Esophagus muscularis mucosa (tissue), 4 donors: Measurements from ENCODE around the gene CEBPE. TPM values are rescaled to one million over a fixed set of nuclear protein-coding genes. Genes with fewer than 3 reads are reported as not detected.

Source experiments
- DNase-seq: peaks from one replicate; pipeline ENCODE4 v3.0.0-alpha.2; 2017; ENCODE audit errors: extremely low spot score
- H3K27ac ChIP-seq, 4 donors: fragments of 200-600 bp; sonication (generic); replicated peaks in 1 of 4; 1 replicate in 3 of 4; 2 replicates in 1 of 4; pipeline ENCODE4 v1.5.1; 2016 to 2019; ENCODE audit warnings: mild to moderate bottlenecking in 1 of 4
- H3K27me3 ChIP-seq, 4 donors: fragments of 200-600 bp; sonication (generic); one replicate each; pipeline versions ENCODE4 v1.5.1 to v1.6.0; 2016 to 2019
- H3K36me3 ChIP-seq, 4 donors: fragments of 200-600 bp; sonication (generic); one replicate each; pipeline ENCODE4 v1.5.1; 2016 to 2019
- H3K4me1 ChIP-seq, 4 donors: fragments of 200-600 bp; sonication (generic); one replicate each; pipeline ENCODE4 v1.5.1; 2016 to 2019
- H3K4me3 ChIP-seq, 4 donors: fragments of 200-600 bp; sonication (generic); 1 replicate in 2 of 4; 2 replicates in 2 of 4; pipeline ENCODE4 v1.5.1; 2016 to 2019; ENCODE audit warnings: mild to moderate bottlenecking in 4 of 4, moderate library complexity in 1 of 4
- H3K9me3 ChIP-seq, 4 donors: fragments of 200-600 bp; sonication (generic); 1 replicate in 3 of 4; 2 replicates in 1 of 4; pipeline ENCODE4 v1.5.1; 2016 to 2019
- EP300 ChIP-seq: sonication (generic); formaldehyde crosslinking; IDR thresholded peaks from one replicate; pipeline ENCODE4 v1.6.1; 2017; ENCODE audit warnings: antibody characterized with exemption
- POLR2A ChIP-seq: fragments of 450-650 bp; IDR thresholded peaks from one replicate; pipeline ENCODE4 v1.6.1; 2017; ENCODE audit warnings: antibody characterized with exemption, moderate library complexity, mild to moderate bottlenecking, low read depth
- POLR2AphosphoS5 ChIP-seq, 2 donors: sonication (generic); formaldehyde crosslinking; IDR thresholded peaks; one replicate each; pipeline ENCODE4 v1.6.1; 2017; ENCODE audit warnings: antibody characterized with exemption in 2 of 2
- WGBS: methylation state at CpG from one replicate; pipeline ENCODE4 v1.1.5; 2018; 5-methylcytosine and 5-hydroxymethylcytosine counted together
- intact Hi-C: fragments of 100-400 bp; cut with DNase I; formaldehyde crosslinking; loops from one replicate; pipeline ENCODE4 v1.15.1; 2023
- total RNA-seq, 4 donors: library from RNA; depleted of rRNA; stranded (reverse); fragments of >200 nt; gene quantifications; one replicate each; pipeline versions ENCODE4 v1.1.0 to v1.2.1, GENCODE V29; 2016
- TF ChIP-seq, protein P1 (sequence below), 3 experiments: fragments of 200-600 bp in 2 of 3; fragments of 450-650 bp in 1 of 3; sonication (generic) in 2 of 3; IDR thresholded peaks; one replicate each; pipeline ENCODE4 v1.5.1; 2017 to 2019; ENCODE audit warnings: antibody characterized with exemption in 3 of 3, mild to moderate bottlenecking in 2 of 3, moderate library complexity in 1 of 3

CEBPE gene
- total RNA-seq, 4 donors from 2014 or later = 0.57 TPM; not detected in 3

DNA sequence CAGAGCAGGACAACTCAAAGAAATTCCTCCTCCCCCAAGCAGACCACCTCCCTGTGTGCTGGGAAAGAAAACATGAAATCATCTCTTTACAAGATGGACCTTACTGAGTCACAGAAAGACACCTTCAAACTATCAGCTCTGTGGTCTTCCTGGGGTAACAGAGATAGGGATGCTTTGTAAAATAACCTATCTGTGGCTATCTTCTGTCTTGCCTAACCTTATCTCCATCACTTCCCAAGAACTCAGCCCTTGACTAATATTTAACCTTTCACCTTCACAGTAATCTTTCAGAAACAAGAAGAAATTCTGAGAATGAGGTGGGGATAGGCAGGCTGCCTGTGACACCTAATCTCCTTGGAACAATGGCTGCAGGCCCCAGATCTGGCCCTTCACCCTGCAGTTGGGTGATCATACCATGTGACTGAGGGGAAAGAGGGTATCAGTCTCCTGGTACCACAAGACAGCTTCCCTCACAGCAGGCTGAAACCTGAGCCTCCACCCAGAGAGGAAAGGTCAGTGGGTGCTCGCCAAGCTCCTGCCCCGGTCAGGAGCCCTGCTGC lies 27.4 kb upstream of the CEBPE start:
- no peak for DNase-seq
- peak overlapping the region; percentile 77 to 94 (median 91) for H3K27ac ChIP-seq
- peaks cover 0 to 14% (median 0%) of the 10 kb centered on the region in 4 donors for H3K36me3 ChIP-seq
- no peak overlapping the region for H3K4me3 ChIP-seq
- intact Hi-C loops = no loop called here
- no peaks in the 10 kb centered on the region for H3K27me3 ChIP-seq
- 100% methylated on average over 1 of the region's 2 CpGs for WGBS
- no peak for TF ChIP-seq POLR2AphosphoS5 (IDR thresholded peaks at IDR 0.05)
- TF ChIP-seq, protein P1, sequence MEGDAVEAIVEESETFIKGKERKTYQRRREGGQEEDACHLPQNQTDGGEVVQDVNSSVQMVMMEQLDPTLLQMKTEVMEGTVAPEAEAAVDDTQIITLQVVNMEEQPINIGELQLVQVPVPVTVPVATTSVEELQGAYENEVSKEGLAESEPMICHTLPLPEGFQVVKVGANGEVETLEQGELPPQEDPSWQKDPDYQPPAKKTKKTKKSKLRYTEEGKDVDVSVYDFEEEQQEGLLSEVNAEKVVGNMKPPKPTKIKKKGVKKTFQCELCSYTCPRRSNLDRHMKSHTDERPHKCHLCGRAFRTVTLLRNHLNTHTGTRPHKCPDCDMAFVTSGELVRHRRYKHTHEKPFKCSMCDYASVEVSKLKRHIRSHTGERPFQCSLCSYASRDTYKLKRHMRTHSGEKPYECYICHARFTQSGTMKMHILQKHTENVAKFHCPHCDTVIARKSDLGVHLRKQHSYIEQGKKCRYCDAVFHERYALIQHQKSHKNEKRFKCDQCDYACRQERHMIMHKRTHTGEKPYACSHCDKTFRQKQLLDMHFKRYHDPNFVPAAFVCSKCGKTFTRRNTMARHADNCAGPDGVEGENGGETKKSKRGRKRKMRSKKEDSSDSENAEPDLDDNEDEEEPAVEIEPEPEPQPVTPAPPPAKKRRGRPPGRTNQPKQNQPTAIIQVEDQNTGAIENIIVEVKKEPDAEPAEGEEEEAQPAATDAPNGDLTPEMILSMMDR (IDR thresholded peaks at IDR 0.05) = no peak
- TF ChIP-seq POLR2A = no peak
- no peak for TF ChIP-seq EP300
- peaks cover 57 to 99% (median 91%) of the 10 kb centered on the region in 4 donors for H3K4me1 ChIP-seq
- H3K9me3 ChIP-seq = no peaks in the 10 kb centered on the region

DNA sequence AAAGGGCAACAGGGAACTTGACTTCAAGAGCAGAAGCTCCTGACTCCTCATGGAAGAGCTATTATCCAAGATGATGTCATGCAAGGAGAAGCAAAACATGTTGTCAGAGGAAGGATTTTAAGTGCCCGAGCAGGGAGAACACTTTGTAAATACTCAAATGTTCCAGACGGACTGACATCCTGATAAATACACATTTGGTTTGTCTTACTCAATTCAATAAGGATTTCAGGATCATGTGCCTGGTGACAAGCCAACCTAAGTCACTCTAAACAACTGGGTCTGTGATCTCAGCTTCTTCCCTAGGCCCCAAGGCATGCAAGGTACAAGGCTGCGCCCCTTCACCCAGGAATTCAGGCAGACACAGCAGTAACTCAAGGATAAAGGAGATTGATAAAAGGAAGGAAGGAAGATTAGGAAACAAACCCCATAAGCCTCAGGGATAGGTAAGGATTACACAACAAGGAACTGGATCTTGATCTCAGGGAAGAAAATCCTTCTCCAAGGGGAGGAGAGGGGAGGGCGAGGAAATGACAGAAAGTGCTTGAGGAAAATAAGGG lies 26.8 kb upstream of the CEBPE start:
- peaks cover 53 to 96% (median 92%) of the 10 kb centered on the region in 4 donors for H3K4me1 ChIP-seq
- H3K27me3 ChIP-seq = no peaks in the 10 kb centered on the region
- no peak for DNase-seq
- H3K27ac ChIP-seq = peak overlapping the region; percentile 77 to 94 (median 91)
- TF ChIP-seq EP300 (peak; percentile 84), POLR2A (no peak), POLR2AphosphoS5 (IDR thresholded peaks at IDR 0.05) (peak; percentile 77 to 83)
- TF ChIP-seq, protein P1 (IDR thresholded peaks at IDR 0.05) = no peak
- no peak overlapping the region for H3K4me3 ChIP-seq
- H3K9me3 ChIP-seq = no peaks in the 10 kb centered on the region
- intact Hi-C loops = no loop called here
- 48% methylated on average over 4 of the region's 4 CpGs for WGBS
- H3K36me3 ChIP-seq = peaks cover 0 to 13% (median 2%) of the 10 kb centered on the region in 4 donors

DNA sequence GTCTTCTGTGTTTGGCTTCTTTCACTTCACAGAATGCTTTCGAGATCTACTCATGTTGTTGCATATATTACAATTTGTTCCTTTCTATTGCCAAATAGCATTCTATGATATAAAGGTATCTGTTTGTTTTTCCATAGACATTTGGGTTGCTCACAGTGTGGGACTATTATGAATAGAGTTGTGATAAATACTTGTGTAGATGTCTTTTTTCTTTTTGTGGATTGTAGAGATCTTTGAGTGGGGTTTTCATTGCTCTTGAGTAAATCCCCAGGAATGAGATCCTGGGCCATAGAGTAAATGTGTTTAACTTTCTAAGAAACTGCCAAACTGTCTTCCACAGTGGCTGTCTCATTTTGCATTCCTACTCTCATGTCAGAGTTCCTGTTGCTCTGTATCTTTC lies 24.9 kb upstream of the CEBPE start:
- TF ChIP-seq, protein P1 (IDR thresholded peaks at IDR 0.05) = no peak
- TF ChIP-seq POLR2AphosphoS5 (IDR thresholded peaks at IDR 0.05) (no peak), POLR2A (no peak), EP300 (no peak)
- Histone ChIP-seq H3K27me3 (no peaks in the 10 kb centered on the region), H3K4me1 (peaks cover 53 to 82% (median 77%) of the 10 kb centered on the region in 4 donors), H3K36me3 (peaks cover 19 to 29% (median 22%) of the 10 kb centered on the region in 4 donors), H3K27ac (peak overlapping the region; percentile 77 to 94 (median 91)), H3K9me3 (no peaks in the 10 kb centered on the region), H3K4me3 (no peak overlapping the region)
- intact Hi-C loops = no loop called here
- no peak for DNase-seq
- 73% methylated on average over 1 of the region's 1 CpG for WGBS

DNA sequence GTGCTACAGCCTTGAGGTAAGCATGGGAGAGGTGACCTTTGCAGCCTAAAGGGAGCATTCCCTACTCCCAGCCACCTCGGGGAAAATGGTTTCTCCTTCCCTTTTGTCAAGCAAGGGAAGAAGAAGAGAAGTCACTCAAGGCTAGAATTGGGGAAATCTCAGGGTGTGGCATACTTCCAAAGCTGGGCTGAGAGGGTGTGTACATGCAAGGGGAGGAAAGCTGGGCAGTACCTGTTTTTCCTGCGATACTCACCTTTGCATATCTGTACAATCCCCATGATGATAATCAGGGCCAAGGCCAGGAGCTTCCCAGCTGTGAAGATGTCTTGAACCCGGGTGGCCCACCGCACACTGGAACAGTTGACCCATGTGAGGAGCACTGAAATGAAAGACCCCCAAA lies 23.8 kb upstream of the CEBPE start:
- H3K4me1 ChIP-seq = peaks cover 55 to 80% (median 73%) of the 10 kb centered on the region in 4 donors
- intact Hi-C loops = no loop called here
- peak overlapping the region; percentile 77 to 94 (median 91) for H3K27ac ChIP-seq
- H3K36me3 ChIP-seq = peaks cover 19 to 40% (median 26%) of the 10 kb centered on the region in 4 donors
- H3K9me3 ChIP-seq = no peaks in the 10 kb centered on the region
- no peaks in the 10 kb centered on the region for H3K27me3 ChIP-seq
- WGBS = 94% methylated on average over 4 of the region's 4 CpGs
- no peak for DNase-seq
- TF ChIP-seq POLR2A = no peak
- TF ChIP-seq POLR2AphosphoS5 (IDR thresholded peaks at IDR 0.05) = no peak
- no peak for TF ChIP-seq EP300
- TF ChIP-seq, protein P1 (IDR thresholded peaks at IDR 0.05) = no peak
- H3K4me3 ChIP-seq = no peak overlapping the region
